ENCODE data around the gene USP10.
A peak's percentile ranks its signal among the peaks of the same experiment; 100 is the strongest.

Gene USP10

GRCh38 chr16:84699712-84700445 is at the start of gene USP10:
USP10 (plus strand) TSS chr16:84700000; CDS start chr16:84700091, 91 bp downstream.
- DNase-seq (ENCODE audit: low read depth), result peak; percentile 73

DNA sequence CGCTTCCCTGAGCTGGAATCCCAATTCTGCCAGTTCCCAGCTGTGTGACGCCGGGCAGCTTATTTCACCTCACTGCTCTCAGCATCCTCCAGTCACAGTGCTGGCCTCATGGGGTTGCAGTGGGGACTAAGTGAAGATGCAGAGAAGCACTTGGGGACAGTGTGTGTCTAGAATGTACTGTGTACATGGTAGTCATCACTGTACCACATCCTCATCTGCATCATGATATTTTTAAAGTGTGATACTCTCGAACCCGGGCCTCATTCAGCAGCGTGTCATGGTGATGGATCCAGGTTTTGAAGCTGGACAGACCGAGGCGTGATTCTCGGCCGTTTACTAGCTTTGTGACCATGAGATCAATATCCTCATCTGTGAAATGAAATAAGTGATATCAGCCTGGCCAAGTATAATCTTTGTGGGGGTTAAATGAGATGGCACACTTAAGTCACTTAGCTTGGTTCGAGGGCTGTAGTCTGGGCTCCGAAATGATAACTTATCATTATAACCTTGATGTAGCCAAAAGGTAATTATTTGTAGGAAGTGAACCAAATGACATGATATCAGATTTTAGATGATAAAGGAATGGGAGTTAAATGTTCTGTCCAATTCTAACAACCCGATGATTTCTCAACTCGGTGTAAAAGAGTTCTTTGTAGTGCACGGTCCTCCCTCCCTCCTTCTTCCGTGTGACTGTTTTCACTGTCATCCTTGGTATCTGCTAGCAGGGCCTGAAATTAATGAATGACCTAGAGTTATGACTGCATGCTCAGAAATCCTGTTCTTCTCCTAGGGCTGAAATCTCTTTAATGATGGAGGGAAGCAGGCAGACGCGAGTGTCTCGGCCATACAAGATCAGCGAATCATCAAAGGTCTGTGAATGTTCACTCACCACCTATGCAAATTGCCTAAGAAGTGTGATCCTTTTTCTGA is 49.5 kb upstream of the USP10 start:
- DNase-seq (ENCODE audit: low read depth), result no peak

DNA sequence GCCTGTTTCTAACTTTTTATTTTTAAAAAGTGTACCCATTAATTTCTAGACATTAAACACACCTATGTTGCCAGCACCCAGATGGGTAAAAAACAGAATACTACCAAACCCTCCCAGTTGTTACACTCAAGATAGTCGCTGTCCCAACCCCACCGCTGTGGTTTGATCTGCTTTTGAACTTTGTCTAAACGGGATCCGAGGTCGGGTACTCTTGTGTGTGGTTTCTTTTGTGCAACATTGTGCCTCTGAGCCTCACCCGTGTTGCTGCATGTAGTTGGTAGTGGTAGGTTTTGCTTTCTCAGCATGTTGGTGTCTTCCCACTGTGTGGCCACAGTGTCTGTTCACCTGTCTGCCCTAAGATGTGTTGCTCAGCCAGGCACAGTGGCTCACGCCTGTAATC is 47.2 kb upstream of the USP10 start:
- DNase-seq (ENCODE audit: low read depth), result no peak

- DNase-seq (ENCODE audit: low read depth), result no peak
Measured at GRCh38 chr16:84654238-84654637, 45.6 kb upstream of the USP10 start.

GRCh38 chr16:84654998-84655397 is 44.8 kb upstream of the USP10 start:
- no peak for DNase-seq (ENCODE audit: low read depth)

- DNase-seq (ENCODE audit: low read depth), result no peak
Measured at GRCh38 chr16:84656649-84657048, 43.2 kb upstream of the USP10 start.

- DNase-seq (ENCODE audit: low read depth), result no peak
Measured at GRCh38 chr16:84657229-84657837, 42.5 kb upstream of the USP10 start.

- no peak for DNase-seq (ENCODE audit: low read depth)
Measured at GRCh38 chr16:84658690-84659089, 41.1 kb upstream of the USP10 start.

- no peak for DNase-seq (ENCODE audit: low read depth)
Measured at GRCh38 chr16:84659656-84660300, 40.0 kb upstream of the USP10 start.

DNA sequence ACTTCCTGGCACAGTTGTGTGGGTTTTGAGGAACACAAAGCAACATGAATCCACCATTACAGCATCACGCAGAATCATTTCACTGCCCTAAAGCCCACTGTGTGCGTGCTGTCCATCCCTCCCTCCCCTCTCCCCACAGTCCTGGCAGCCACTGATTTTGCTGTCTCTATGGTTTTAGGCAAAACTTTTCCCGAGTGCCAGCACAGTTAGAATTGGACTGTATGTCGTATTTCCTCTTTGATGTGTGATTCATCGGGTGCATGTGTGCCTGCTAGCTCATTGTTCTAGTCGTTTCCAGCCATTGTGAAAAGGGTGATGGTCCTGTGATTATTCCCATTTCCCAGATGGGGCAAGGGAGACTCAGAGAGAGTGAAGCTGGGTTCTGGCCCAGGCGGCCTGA is 38.8 kb upstream of the USP10 start:
- DNase-seq (ENCODE audit: low read depth), result no peak

DNA sequence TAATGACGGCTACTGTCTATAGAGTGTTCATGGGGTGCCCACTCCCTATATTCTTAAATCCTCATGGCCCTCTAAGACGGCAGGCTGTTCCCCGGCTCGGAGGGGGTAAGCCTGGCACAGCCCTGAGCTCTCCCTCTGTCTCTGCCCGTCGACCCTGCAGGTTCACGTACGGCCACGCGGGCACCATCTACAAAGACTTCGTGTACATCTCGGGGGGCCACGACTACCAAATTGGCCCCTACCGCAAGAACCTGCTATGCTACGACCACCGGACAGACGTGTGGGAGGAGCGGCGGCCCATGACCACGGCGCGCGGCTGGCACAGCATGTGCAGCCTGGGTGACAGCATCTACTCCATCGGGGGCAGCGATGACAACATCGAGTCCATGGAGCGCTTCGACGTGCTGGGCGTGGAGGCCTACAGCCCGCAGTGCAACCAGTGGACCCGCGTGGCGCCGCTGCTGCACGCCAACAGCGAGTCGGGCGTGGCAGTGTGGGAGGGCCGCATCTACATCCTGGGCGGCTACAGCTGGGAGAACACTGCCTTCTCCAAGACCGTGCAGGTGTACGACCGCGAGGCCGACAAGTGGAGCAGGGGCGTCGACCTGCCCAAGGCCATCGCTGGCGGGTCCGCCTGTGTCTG is 38.3 kb upstream of the USP10 start:
- no peak for DNase-seq (ENCODE audit: low read depth)

GRCh38 chr16:84662471-84662870 is 37.3 kb upstream of the USP10 start:
- no peak for DNase-seq (ENCODE audit: low read depth)

- DNase-seq (ENCODE audit: low read depth), result no peak
Measured at GRCh38 chr16:84663433-84664101, 36.2 kb upstream of the USP10 start.

DNA sequence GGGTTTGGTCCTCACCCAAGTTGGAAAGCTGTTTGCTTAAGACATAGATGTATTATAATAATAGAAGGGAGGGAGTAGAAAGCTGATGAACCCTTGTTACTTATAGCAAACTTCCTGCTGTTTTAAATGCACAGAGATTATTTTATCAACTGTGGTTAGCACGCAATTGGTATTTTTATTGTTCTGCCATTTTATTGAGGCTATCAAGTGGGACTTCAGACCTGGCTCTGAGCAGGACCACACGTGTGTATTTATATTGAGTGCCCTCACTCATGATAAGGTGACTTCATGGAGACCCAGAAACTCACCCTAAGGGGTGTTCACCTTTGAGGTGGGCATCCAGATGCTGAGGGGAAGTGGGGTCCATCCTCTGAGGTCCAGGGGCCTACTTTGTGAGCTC is 34.4 kb upstream of the USP10 start:
- no peak for DNase-seq (ENCODE audit: low read depth)

DNA sequence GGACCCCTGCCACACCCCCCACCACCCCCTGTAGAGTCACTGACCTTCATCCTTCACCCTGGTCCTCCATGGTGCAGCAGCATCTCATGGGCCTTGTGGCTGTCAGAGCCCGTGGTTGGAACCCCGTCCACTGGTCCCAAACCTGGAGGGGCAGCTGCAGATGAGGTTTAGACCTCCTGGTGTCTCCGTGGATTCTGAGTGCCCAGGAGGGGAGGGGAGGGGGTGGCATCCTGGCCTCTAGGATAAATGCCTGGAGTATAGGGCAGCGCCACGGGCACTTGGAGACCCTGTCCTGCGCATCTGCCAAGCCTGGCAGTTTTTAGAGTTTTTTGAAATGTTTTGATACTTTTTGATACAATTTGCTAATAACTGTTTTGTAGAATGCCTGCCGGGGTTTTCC is 34.0 kb upstream of the USP10 start:
- DNase-seq (ENCODE audit: low read depth), result no peak

DNA sequence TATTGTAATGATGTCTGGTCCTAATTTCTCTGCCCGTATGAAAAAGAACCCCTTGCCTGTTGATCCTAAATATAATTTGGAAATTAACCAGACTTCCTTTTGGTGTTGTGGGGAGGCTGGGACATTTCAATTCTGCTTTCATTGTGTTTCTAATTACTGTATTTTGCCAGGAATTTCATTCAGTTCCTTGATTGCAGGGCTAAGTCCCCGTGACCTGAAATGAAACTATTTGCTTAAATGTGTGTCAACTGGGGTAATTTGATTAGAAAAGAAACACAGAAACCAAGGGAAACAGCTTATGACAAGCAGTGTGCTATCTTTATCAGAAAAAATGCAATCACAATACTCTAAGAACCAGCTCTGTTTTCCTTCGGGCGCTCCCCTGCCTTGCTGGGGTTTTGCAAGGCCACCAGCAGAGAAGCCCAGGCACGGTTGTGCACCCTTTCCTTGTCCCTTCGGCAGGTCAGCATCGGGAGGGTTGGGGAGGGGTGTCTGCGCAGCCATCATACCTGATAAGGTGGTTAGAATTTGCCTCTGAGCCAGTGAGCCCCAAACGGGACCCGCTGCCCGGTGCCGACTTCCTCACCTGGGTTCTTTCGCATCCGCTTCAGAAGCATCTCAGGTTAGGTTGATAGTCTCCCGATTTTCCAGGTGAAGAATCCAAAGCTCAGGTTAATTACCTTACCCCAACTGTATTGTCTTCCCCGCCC is 32.0 kb upstream of the USP10 start:
- DNase-seq (ENCODE audit: low read depth), result no peak

- DNase-seq (ENCODE audit: low read depth), result no peak
Measured at GRCh38 chr16:84670063-84670462, 29.7 kb upstream of the USP10 start.

DNA sequence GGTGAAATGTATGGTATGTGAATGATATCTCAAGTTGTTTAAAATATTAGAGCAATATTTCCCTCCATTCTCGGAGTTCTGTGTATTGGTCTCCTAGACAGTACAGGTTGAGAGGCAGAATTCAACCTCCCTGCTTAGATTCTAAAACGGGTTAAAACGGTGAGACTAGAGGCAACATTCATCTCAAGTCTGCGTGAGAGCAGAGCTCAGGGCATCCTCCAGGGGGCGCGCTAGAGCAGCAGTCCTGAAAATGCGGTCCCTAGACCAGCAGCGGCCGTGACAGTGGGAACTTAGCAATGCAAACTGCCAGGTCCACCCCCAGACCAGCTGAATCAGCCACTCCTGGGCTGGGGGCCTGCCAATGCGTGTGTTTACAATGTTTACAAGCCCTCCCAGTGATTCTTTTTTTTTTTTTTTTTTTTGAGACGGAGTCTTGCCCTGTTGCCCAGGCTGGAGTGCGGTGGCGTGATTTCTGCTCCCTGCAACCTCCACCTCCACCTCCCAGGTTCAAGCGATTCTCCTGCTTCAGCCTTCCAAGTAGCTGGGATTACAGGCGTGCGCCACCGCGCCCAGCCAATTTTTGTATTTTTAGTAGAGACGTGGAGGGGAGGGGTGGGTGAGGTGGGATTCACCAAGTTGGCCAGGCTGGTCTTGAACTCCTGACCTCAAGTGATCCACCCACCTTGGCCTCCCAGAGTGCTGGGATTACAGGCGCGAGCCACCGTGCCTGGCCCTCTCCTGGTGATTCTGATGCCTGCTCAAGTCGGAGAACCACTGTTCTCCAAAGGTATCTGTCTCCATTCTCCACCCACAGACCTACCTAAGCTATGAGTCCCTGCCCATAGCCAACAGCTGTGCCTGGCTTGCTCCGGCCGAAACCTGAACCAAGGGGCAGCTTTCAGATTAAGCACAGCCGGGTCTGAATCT is 27.3 kb upstream of the USP10 start:
- DNase-seq (ENCODE audit: low read depth), result peak; percentile 71

- DNase-seq (ENCODE audit: low read depth), result no peak
Measured at GRCh38 chr16:84673203-84673535, 26.6 kb upstream of the USP10 start.

DNA sequence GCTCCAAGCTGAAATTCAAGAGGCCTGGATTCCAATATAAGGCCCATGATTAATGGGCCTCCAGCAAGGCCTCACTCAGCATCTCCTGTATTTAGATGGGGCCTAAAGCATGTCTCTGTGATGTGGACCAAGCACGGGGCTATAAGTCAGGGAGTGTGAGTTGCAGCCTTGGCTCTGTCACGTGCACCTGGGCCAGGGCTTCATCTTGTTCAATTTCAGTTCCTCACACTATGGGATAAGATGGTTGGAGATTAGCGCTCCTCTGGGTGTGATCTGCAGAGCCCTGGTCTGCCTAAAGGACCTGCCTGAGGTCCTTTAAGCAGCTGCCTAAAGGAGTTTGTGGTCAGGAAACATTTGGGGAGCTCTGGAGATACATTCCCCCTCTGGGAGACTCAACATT is 26.2 kb upstream of the USP10 start:
- no peak for DNase-seq (ENCODE audit: low read depth)
